Peyer's patch (tissue), 4 donors: ENCODE data around the gene ATP9A.

Experiments
- POLR2A ChIP-seq, 2 donors: fragments of 450-650 bp; IDR thresholded peaks; one replicate each; pipeline ENCODE4 v1.5.1; 2017; ENCODE audit warnings: antibody characterized with exemption in 2 of 2, mild to moderate bottlenecking in 2 of 2, moderate library complexity in 2 of 2
- TF ChIP-seq, protein P1 (sequence below), 6 experiments: fragments of 450-650 bp in 4 of 6; fragments of 200-600 bp in 2 of 6; sonication (generic) in 1 of 6; IDR thresholded peaks; one replicate each; pipeline ENCODE4 v1.5.1; 2017 to 2019; ENCODE audit warnings: antibody characterized with exemption in 6 of 6, mild to moderate bottlenecking in 3 of 6, moderate library complexity in 1 of 6

DNA sequence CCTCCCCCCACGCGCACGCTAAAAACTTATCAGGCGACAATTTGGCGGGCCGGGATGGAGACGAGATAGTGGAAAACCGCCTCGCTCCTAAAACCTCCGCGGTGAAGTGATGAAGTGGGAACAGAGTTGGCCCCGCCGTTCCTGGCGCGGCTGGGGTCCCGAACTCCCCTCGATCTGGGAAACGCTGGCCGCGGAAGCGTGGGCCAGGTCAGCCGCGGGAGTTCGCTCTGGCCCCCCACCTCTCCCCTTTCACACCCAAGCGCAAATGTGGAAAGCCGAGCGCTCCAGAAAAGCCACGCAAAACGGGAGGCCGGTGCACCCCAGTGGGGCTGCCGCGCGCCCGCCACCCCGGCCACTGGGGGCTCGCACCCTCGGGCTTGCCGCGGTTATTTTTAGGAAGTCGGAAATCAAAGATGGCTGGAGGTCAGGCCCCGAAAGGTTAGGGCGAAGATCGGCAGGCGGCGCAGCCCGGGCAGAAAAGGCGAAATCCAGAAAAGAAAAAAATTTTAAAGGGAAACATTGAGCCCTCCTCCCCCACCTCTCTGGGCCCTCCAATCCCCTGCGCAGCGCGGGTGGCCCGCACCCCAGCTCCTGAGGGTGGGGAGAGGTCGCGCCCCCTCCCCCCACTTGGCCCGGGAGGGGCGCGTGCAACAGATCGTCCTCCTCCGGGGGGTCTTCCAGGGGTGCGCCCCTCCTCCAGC lies 33.1 kb upstream of the ATP9A start:
- TF ChIP-seq, protein P1, sequence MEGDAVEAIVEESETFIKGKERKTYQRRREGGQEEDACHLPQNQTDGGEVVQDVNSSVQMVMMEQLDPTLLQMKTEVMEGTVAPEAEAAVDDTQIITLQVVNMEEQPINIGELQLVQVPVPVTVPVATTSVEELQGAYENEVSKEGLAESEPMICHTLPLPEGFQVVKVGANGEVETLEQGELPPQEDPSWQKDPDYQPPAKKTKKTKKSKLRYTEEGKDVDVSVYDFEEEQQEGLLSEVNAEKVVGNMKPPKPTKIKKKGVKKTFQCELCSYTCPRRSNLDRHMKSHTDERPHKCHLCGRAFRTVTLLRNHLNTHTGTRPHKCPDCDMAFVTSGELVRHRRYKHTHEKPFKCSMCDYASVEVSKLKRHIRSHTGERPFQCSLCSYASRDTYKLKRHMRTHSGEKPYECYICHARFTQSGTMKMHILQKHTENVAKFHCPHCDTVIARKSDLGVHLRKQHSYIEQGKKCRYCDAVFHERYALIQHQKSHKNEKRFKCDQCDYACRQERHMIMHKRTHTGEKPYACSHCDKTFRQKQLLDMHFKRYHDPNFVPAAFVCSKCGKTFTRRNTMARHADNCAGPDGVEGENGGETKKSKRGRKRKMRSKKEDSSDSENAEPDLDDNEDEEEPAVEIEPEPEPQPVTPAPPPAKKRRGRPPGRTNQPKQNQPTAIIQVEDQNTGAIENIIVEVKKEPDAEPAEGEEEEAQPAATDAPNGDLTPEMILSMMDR (IDR thresholded peaks at IDR 0.05): no peak
- no peak for TF ChIP-seq POLR2A (IDR thresholded peaks at IDR 0.05)
